Natural killer cell (primary cell): ENCODE data around the gene SEBOX. TPM values are rescaled to one million over a fixed set of nuclear protein-coding genes. Genes with fewer than 3 reads are reported as not detected.

Experiments
- ATAC-seq, 3 donors: fragments of 150-1000 bp in 2 of 3; fragments of 200-7000 bp in 1 of 3; cut with Tn5 transposase; 1 replicate in 1 of 3; 2 replicates in 2 of 3; pipeline ENCODE4 v1.10.0; 2021; ENCODE audit warnings: mild to moderate bottlenecking in 2 of 3, moderate library complexity in 2 of 3
- DNase-seq, 2 donors: peaks; one replicate each; pipeline versions ENCODE4 v3.0.0 to v3.0.0-alpha.2; 2013 to 2021; ENCODE audit warnings: mixed read lengths in 1 of 2
- H3K27ac ChIP-seq: one replicate; pipeline ENCODE4 v1.5.1; 2013; ENCODE audit warnings: mild to moderate bottlenecking, low read length
- H3K27me3 ChIP-seq: one replicate; pipeline ENCODE4 v1.6.1; 2013; ENCODE audit warnings: low read length; ENCODE audit not compliant: control insufficient read depth, insufficient read depth
- H3K36me3 ChIP-seq: one replicate; pipeline ENCODE4 v1.6.1; 2013; ENCODE audit warnings: low read length; ENCODE audit not compliant: control insufficient read depth, insufficient read depth
- H3K4me1 ChIP-seq: one replicate; pipeline ENCODE4 v1.6.1; 2013; ENCODE audit warnings: low read length; ENCODE audit not compliant: control insufficient read depth, insufficient read depth
- H3K4me3 ChIP-seq: one replicate; pipeline ENCODE4 v1.5.1; 2013; ENCODE audit warnings: low read length
- H3K9me3 ChIP-seq: one replicate; pipeline ENCODE4 v1.6.1; 2013; ENCODE audit warnings: low read length; ENCODE audit not compliant: control insufficient read depth, insufficient read depth
- H3K27ac Mint-ChIP-seq, 2 donors: one replicate each; pipeline ENCODE4 v1.8.0; 2022; ENCODE audit warnings: mild to moderate bottlenecking in 2 of 2, mixed read lengths in 2 of 2, moderate library complexity in 1 of 2
- H3K27me3 Mint-ChIP-seq, 2 donors: one replicate each; pipeline ENCODE4 v1.8.0; 2022; ENCODE audit warnings: low read depth in 2 of 2, mixed read lengths in 2 of 2
- H3K36me3 Mint-ChIP-seq: one replicate; pipeline ENCODE4 v1.8.0; 2022; ENCODE audit warnings: mixed read lengths
- H3K4me1 Mint-ChIP-seq, 2 donors: one replicate each; pipeline ENCODE4 v1.8.0; 2022; ENCODE audit warnings: mixed read lengths in 2 of 2
- H3K4me3 Mint-ChIP-seq: one replicate; pipeline ENCODE4 v1.8.0; 2022; ENCODE audit warnings: mild to moderate bottlenecking, moderate library complexity, mixed read lengths
- H3K9me3 Mint-ChIP-seq, 2 donors: one replicate each; pipeline ENCODE4 v1.8.0; 2022; ENCODE audit warnings: mixed read lengths in 2 of 2
- WGBS: methylation state at CpG from one replicate; pipeline ENCODE4 v1.1.7; 2013; ENCODE audit warnings: missing lambda C conversion rate; ENCODE audit not compliant: insufficient coverage; 5-methylcytosine and 5-hydroxymethylcytosine counted together
- intact Hi-C: fragments of 100-400 bp; cut with micrococcal nuclease; formaldehyde crosslinking; loops from one replicate; pipeline ENCODE4 v1.14.2; 2022
- total RNA-seq, 4 donors: library from RNA; stranded (reverse); fragments of 120-200 nt in 1 of 4; gene quantifications; one replicate each; pipeline versions ENCODE4 v1.2.3 to v1.2.4, GENCODE V29; 2013 to 2022
- TF ChIP-seq, protein P1 (sequence below): fragments of 200-600 bp; IDR thresholded peaks from one replicate; pipeline ENCODE4 v1.8.0; 2022; ENCODE audit warnings: antibody characterized with exemption

Gene SEBOX
- total RNA-seq, 3 donors from 2014 or later (not counting 1 experiment from before 2014, with no cell fraction given), result not detected

- peak overlapping the region; percentile 90 for H3K27ac ChIP-seq
- no peaks in the 10 kb centered on the region for H3K27me3 ChIP-seq
- DNase-seq, result no peak
- H3K4me1 ChIP-seq, result peaks cover 20% of the 10 kb centered on the region
- H3K4me3 Mint-ChIP-seq, result peak overlapping the region; percentile 99
- peak overlapping the region; percentile 94 to 100 for H3K27ac Mint-ChIP-seq
- peaks cover 18% of the 10 kb centered on the region for H3K36me3 ChIP-seq
- TF ChIP-seq, protein P1, sequence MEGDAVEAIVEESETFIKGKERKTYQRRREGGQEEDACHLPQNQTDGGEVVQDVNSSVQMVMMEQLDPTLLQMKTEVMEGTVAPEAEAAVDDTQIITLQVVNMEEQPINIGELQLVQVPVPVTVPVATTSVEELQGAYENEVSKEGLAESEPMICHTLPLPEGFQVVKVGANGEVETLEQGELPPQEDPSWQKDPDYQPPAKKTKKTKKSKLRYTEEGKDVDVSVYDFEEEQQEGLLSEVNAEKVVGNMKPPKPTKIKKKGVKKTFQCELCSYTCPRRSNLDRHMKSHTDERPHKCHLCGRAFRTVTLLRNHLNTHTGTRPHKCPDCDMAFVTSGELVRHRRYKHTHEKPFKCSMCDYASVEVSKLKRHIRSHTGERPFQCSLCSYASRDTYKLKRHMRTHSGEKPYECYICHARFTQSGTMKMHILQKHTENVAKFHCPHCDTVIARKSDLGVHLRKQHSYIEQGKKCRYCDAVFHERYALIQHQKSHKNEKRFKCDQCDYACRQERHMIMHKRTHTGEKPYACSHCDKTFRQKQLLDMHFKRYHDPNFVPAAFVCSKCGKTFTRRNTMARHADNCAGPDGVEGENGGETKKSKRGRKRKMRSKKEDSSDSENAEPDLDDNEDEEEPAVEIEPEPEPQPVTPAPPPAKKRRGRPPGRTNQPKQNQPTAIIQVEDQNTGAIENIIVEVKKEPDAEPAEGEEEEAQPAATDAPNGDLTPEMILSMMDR, result no peak
- H3K4me1 Mint-ChIP-seq, result peaks cover 25 to 49% of the 10 kb centered on the region in 2 donors
- peak overlapping the region; percentile 74 for H3K4me3 ChIP-seq
- peak in 1 of 3 donors; percentile 0 for ATAC-seq
- no peaks in the 10 kb centered on the region for H3K9me3 Mint-ChIP-seq
- 15% methylated on average over 18 of the region's 18 CpGs for WGBS
- intact Hi-C loops, result loop anchor here (1.0 to 10.0 kb wide), 3 partner anchors 15 to 380 kb away; partner anchors contain the start of genes POLDIP2, PROCA1, RAB34 and RPL23A
- no peaks in the 10 kb centered on the region for H3K27me3 Mint-ChIP-seq
- H3K36me3 Mint-ChIP-seq, result no peaks in the 10 kb centered on the region
- no peaks in the 10 kb centered on the region for H3K9me3 ChIP-seq
Observed at GRCh38 chr17:28334666-28335200, 30.3 kb downstream of the SEBOX start.

DNA sequence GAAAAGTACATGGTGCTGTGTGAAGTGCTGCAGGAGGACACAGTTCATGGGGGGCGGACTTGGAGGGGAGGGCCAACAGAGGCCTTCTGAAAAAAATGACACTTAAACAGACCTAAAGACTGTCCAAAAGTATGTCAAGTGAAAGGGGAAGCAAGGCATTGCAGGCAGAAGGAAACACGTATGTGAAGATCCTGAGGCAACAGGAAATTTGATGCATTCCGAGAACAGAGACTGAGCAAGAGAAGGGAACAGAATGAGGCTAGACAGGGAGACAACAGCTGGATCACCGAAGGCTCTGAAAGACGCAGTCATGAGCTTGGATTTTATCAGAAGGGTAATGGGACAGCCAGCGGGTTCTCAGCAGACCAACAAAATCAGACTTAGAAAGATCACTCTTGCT is 30.8 kb downstream of the SEBOX start:
- whole genome bisulfite sequencing, result 70% methylated on average over 6 of the region's 6 CpGs
- H3K9me3 Mint-ChIP-seq, result no peaks in the 10 kb centered on the region
- no peak overlapping the region for H3K27ac ChIP-seq
- TF ChIP-seq, protein P1, result no peak
- DNase-seq, result no peak
- H3K9me3 ChIP-seq, result no peaks in the 10 kb centered on the region
- no peak for ATAC-seq
- no peak overlapping the region for H3K4me3 ChIP-seq
- no peaks in the 10 kb centered on the region for H3K27me3 ChIP-seq
- H3K27me3 Mint-ChIP-seq, result no peaks in the 10 kb centered on the region
- H3K36me3 Mint-ChIP-seq, result no peaks in the 10 kb centered on the region
- H3K4me1 Mint-ChIP-seq, result peaks cover 25 to 49% of the 10 kb centered on the region in 2 donors
- peak overlapping the region; percentile 94 to 100 for H3K27ac Mint-ChIP-seq
- H3K36me3 ChIP-seq, result peaks cover 19% of the 10 kb centered on the region
- H3K4me3 Mint-ChIP-seq, result peak overlapping the region; percentile 99
- H3K4me1 ChIP-seq, result peaks cover 20% of the 10 kb centered on the region
- intact Hi-C loops, result loop anchor here (10.0 kb wide), 1 partner anchor 381 kb away; the partner anchor contains the start of genes PROCA1, RAB34 and RPL23A

GRCh38 chr17:28333083-28333746 is 31.8 kb downstream of the SEBOX start:
- H3K4me3 ChIP-seq, result no peak overlapping the region
- DNase-seq (no peak), ATAC-seq (no peak)
- intact Hi-C loops, result loop anchor here (10.0 kb wide), 1 partner anchor 382 kb away; the partner anchor contains the start of genes PROCA1, RAB34 and RPL23A
- H3K9me3 ChIP-seq, result no peaks in the 10 kb centered on the region
- no peaks in the 10 kb centered on the region for H3K27me3 Mint-ChIP-seq
- H3K27ac Mint-ChIP-seq, result peak overlapping the region; percentile 94 to 100
- H3K36me3 Mint-ChIP-seq, result peaks cover 7% of the 10 kb centered on the region
- TF ChIP-seq, protein P1, result no peak
- 88% methylated on average over 1 of the region's 1 CpG for WGBS
- H3K4me3 Mint-ChIP-seq, result peak overlapping the region; percentile 99
- peaks cover 20% of the 10 kb centered on the region for H3K4me1 ChIP-seq
- no peak overlapping the region for H3K27ac ChIP-seq
- peaks cover 25 to 44% of the 10 kb centered on the region in 2 donors for H3K4me1 Mint-ChIP-seq
- no peaks in the 10 kb centered on the region for H3K27me3 ChIP-seq
- peaks cover 26% of the 10 kb centered on the region for H3K36me3 ChIP-seq
- no peaks in the 10 kb centered on the region for H3K9me3 Mint-ChIP-seq
